Esophagus muscularis mucosa (tissue), 4 donors: ENCODE data around the gene COQ9. TPM values are rescaled to one million over a fixed set of nuclear protein-coding genes. Genes with fewer than 3 reads are reported as not detected.

Experiments used
- DNase-seq: peaks from one replicate; pipeline ENCODE4 v3.0.0-alpha.2; 2017; ENCODE audit errors: extremely low spot score
- H3K27ac ChIP-seq, 4 donors: fragments of 200-600 bp; sonication (generic); replicated peaks in 1 of 4; 1 replicate in 3 of 4; 2 replicates in 1 of 4; pipeline ENCODE4 v1.5.1; 2016 to 2019; ENCODE audit warnings: mild to moderate bottlenecking in 1 of 4
- H3K27me3 ChIP-seq, 4 donors: fragments of 200-600 bp; sonication (generic); one replicate each; pipeline versions ENCODE4 v1.5.1 to v1.6.0; 2016 to 2019
- H3K36me3 ChIP-seq, 4 donors: fragments of 200-600 bp; sonication (generic); one replicate each; pipeline ENCODE4 v1.5.1; 2016 to 2019
- H3K4me1 ChIP-seq, 4 donors: fragments of 200-600 bp; sonication (generic); one replicate each; pipeline ENCODE4 v1.5.1; 2016 to 2019
- H3K4me3 ChIP-seq, 4 donors: fragments of 200-600 bp; sonication (generic); 1 replicate in 2 of 4; 2 replicates in 2 of 4; pipeline ENCODE4 v1.5.1; 2016 to 2019; ENCODE audit warnings: mild to moderate bottlenecking in 4 of 4, moderate library complexity in 1 of 4
- H3K9me3 ChIP-seq, 4 donors: fragments of 200-600 bp; sonication (generic); 1 replicate in 3 of 4; 2 replicates in 1 of 4; pipeline ENCODE4 v1.5.1; 2016 to 2019
- EP300 ChIP-seq: sonication (generic); formaldehyde crosslinking; IDR thresholded peaks from one replicate; pipeline ENCODE4 v1.6.1; 2017; ENCODE audit warnings: antibody characterized with exemption
- POLR2A ChIP-seq: fragments of 450-650 bp; IDR thresholded peaks from one replicate; pipeline ENCODE4 v1.6.1; 2017; ENCODE audit warnings: antibody characterized with exemption, moderate library complexity, mild to moderate bottlenecking, low read depth
- POLR2AphosphoS5 ChIP-seq, 2 donors: sonication (generic); formaldehyde crosslinking; IDR thresholded peaks; one replicate each; pipeline ENCODE4 v1.6.1; 2017; ENCODE audit warnings: antibody characterized with exemption in 2 of 2
- WGBS: methylation state at CpG from one replicate; pipeline ENCODE4 v1.1.5; 2018; 5-methylcytosine and 5-hydroxymethylcytosine counted together
- intact Hi-C: fragments of 100-400 bp; cut with DNase I; formaldehyde crosslinking; loops from one replicate; pipeline ENCODE4 v1.15.1; 2023
- total RNA-seq, 4 donors: library from RNA; depleted of rRNA; stranded (reverse); fragments of >200 nt; gene quantifications; one replicate each; pipeline versions ENCODE4 v1.1.0 to v1.2.1, GENCODE V29; 2016
- TF ChIP-seq, protein P1 (sequence below), 3 experiments: fragments of 200-600 bp in 2 of 3; fragments of 450-650 bp in 1 of 3; sonication (generic) in 2 of 3; IDR thresholded peaks; one replicate each; pipeline ENCODE4 v1.5.1; 2017 to 2019; ENCODE audit warnings: antibody characterized with exemption in 3 of 3, mild to moderate bottlenecking in 2 of 3, moderate library complexity in 1 of 3

COQ9 gene
- total RNA-seq, 4 donors from 2014 or later = 77.2 to 115 (median 93.3) TPM

DNA sequence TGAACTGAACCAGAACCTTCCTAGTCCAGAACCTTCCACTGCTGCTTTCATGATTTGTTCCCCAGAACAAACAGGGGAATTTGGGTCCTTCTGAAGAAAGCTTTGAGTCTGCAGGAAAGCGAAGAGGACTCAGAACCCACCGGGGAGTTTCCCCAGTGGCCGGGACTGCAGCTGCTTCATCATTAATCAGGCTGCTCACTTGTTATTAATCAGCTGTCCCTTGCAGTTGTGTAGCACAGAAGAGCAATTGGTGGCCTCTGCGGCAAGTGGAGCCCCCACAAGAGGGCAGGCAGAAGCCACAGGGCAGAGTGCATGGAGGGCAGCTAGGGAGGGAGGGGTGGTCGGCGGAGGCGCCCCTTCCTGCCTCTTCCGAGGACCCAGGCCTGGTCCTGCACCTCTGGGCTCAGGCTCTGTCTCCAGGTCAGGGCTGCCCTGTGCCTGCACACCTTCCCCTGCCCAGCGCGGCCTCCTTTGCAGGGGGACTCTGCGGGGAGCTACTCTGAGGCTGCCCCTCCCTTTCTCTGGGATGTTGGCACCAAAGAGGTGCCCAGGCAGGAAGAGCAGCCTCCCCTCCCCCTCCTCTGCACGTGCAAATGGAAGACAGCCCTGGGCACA is 35.8 kb upstream of the COQ9 start:
- Histone ChIP-seq H3K4me3 (no peak overlapping the region), H3K36me3 (no peaks in the 10 kb centered on the region), H3K27ac (no peak overlapping the region), H3K4me1 (peaks cover 12 to 25% (median 21%) of the 10 kb centered on the region in 4 donors), H3K9me3 (no peaks in the 10 kb centered on the region), H3K27me3 (no peaks in the 10 kb centered on the region)
- no peak for DNase-seq
- intact Hi-C loops = no loop called here
- 43% methylated on average over 12 of the region's 12 CpGs for WGBS
- TF ChIP-seq, protein P1, sequence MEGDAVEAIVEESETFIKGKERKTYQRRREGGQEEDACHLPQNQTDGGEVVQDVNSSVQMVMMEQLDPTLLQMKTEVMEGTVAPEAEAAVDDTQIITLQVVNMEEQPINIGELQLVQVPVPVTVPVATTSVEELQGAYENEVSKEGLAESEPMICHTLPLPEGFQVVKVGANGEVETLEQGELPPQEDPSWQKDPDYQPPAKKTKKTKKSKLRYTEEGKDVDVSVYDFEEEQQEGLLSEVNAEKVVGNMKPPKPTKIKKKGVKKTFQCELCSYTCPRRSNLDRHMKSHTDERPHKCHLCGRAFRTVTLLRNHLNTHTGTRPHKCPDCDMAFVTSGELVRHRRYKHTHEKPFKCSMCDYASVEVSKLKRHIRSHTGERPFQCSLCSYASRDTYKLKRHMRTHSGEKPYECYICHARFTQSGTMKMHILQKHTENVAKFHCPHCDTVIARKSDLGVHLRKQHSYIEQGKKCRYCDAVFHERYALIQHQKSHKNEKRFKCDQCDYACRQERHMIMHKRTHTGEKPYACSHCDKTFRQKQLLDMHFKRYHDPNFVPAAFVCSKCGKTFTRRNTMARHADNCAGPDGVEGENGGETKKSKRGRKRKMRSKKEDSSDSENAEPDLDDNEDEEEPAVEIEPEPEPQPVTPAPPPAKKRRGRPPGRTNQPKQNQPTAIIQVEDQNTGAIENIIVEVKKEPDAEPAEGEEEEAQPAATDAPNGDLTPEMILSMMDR (IDR thresholded peaks at IDR 0.05) = no peak
- TF ChIP-seq POLR2A (no peak), EP300 (no peak), POLR2AphosphoS5 (IDR thresholded peaks at IDR 0.05) (no peak)

DNA sequence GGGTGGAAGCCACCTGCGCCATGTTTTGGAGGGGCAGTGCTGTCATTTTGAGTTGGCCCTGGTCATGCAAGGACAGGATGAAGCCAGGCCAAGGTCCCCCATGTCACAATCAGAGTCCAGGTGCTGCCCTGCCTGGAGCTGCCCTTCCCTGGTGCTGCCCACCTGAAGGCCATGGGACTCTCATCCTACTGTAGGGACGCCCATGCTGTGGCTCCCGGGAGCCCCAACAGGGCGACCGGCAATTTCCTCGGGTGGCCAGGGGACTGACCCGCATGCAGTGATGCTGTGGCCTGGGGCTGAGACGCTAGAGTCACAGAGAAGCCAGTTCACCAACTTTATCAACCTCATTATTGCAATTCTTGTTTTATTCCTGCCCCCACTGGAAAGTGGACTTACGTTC is 34.7 kb upstream of the COQ9 start:
- Histone ChIP-seq H3K4me1 (peaks cover 23 to 36% (median 32%) of the 10 kb centered on the region in 4 donors), H3K36me3 (no peaks in the 10 kb centered on the region), H3K27me3 (no peaks in the 10 kb centered on the region), H3K4me3 (no peak overlapping the region), H3K27ac (no peak overlapping the region), H3K9me3 (no peaks in the 10 kb centered on the region)
- 95% methylated on average over 9 of the region's 9 CpGs for WGBS
- intact Hi-C loops = no loop called here
- TF ChIP-seq POLR2A (no peak), EP300 (no peak), POLR2AphosphoS5 (IDR thresholded peaks at IDR 0.05) (no peak)
- TF ChIP-seq, protein P1 (IDR thresholded peaks at IDR 0.05) = no peak
- DNase-seq = no peak

DNA sequence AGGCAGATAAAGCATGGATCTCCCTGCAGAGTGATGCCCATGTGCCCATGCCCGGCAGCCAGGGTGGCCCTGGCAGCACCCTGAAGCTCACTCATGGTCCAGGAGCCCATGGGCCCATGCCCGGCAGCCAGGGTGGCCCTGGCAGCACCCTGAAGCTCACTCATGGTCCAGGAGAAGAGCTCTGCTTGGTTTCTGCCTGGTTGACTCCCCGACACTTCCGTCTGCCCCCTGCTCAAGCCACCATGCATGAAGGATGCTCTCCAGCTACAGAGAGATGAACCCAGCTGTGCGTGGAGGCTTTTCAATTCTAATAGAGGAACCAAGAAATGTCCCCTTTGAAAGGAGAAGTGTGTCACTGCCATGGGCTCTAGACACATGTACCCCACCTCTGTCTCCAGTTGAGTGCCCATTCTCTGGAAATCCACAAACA is 34.0 kb upstream of the COQ9 start:
- Histone ChIP-seq H3K4me3 (no peak overlapping the region), H3K27me3 (no peaks in the 10 kb centered on the region), H3K4me1 (peaks cover 31 to 41% (median 37%) of the 10 kb centered on the region in 4 donors), H3K9me3 (no peaks in the 10 kb centered on the region), H3K27ac (no peak overlapping the region), H3K36me3 (no peaks in the 10 kb centered on the region)
- WGBS = 92% methylated on average over 3 of the region's 5 CpGs
- DNase-seq = no peak
- intact Hi-C loops = no loop called here
- no peak for TF ChIP-seq EP300
- TF ChIP-seq, protein P1 (IDR thresholded peaks at IDR 0.05) = no peak
- no peak for TF ChIP-seq POLR2AphosphoS5 (IDR thresholded peaks at IDR 0.05)
- TF ChIP-seq POLR2A = no peak

DNA sequence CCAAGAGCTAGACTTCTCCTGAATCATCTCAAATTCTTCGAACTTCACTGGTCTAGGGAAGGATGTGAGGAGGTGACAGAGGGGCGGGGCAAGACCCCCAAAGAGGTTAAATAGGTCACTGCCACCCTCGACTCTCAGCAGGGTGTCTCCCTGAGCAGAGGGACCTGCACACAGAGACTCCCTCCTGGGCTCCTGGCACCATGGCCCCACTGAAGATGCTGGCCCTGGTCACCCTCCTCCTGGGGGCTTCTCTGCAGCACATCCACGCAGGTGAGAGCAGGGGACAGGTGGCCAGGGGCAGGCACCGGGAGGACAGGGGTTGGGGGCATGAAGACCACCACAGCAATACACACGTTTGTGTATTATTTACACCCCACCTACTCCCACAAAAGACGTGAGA is 33.5 kb upstream of the COQ9 start:
- TF ChIP-seq, protein P1 (IDR thresholded peaks at IDR 0.05) = no peak
- no peak for TF ChIP-seq EP300
- TF ChIP-seq POLR2AphosphoS5 (IDR thresholded peaks at IDR 0.05) = no peak
- no peak for TF ChIP-seq POLR2A
- peaks cover 35 to 46% (median 41%) of the 10 kb centered on the region in 4 donors for H3K4me1 ChIP-seq
- H3K27ac ChIP-seq = no peak overlapping the region
- no peak for DNase-seq
- H3K9me3 ChIP-seq = no peaks in the 10 kb centered on the region
- no peak overlapping the region for H3K4me3 ChIP-seq
- intact Hi-C loops = no loop called here
- no peaks in the 10 kb centered on the region for H3K36me3 ChIP-seq
- no peaks in the 10 kb centered on the region for H3K27me3 ChIP-seq
- WGBS = 71% methylated on average over 7 of the region's 7 CpGs
